ENCODE measurements around the gene CD79B.
"Not testable (repeated sequence)": the region's sequence is repeated elsewhere in the genome, so short reads cannot be mapped to it uniquely, and the experiment has no call there.

GRCh38 chr17:63896524-63897354 is 35.4 kb downstream of the CD79B start, which contains the start of gene CSH1:
- TF ChIP-seq CTCF, POLR2AphosphoS5, POLR2A (IDR thresholded peaks at IDR 0.05): not testable (repeated sequence)

All from sigmoid colon (tissue), 4 donors.